ENCODE data around the gene CNDP2.

CNDP2 gene

GRCh38 chr18:74525741-74526140, 29.6 kb downstream of the CNDP2 start:
- DNase-seq (ENCODE audit: low spot score) = no peak
- TF ChIP-seq CTCF (IDR thresholded peaks at IDR 0.05; ENCODE audit: borderline replicate concordance, control extremely low read depth, extremely low read depth, insufficient read depth, missing control alignments) = no peak
- in situ Hi-C loops (cut with MboI; ENCODE audit: low sequenced_read_pairs, unreplicated experiment) = no loop called here

- in situ Hi-C loops (cut with MboI; ENCODE audit: low sequenced_read_pairs, unreplicated experiment) = no loop called here
- DNase-seq (ENCODE audit: low spot score) = no peak
- TF ChIP-seq CTCF (IDR thresholded peaks at IDR 0.05; ENCODE audit: borderline replicate concordance, control extremely low read depth, extremely low read depth, insufficient read depth, missing control alignments) = no peak
Measured at GRCh38 chr18:74526488-74526887, 30.3 kb downstream of the CNDP2 start.

- in situ Hi-C loops (cut with MboI; ENCODE audit: low sequenced_read_pairs, unreplicated experiment) = no loop called here
- no peak for TF ChIP-seq CTCF (IDR thresholded peaks at IDR 0.05; ENCODE audit: borderline replicate concordance, control extremely low read depth, extremely low read depth, insufficient read depth, missing control alignments)
- no peak for DNase-seq (ENCODE audit: low spot score)
Measured at GRCh38 chr18:74528478-74528877, 32.3 kb downstream of the CNDP2 start.

GRCh38 chr18:74528913-74529312, 32.8 kb downstream of the CNDP2 start:
- no peak for DNase-seq (ENCODE audit: low spot score)
- TF ChIP-seq CTCF (IDR thresholded peaks at IDR 0.05; ENCODE audit: borderline replicate concordance, control extremely low read depth, extremely low read depth, insufficient read depth, missing control alignments) = no peak
- in situ Hi-C loops (cut with MboI; ENCODE audit: low sequenced_read_pairs, unreplicated experiment) = no loop called here

GRCh38 chr18:74529378-74529777, 33.2 kb downstream of the CNDP2 start:
- in situ Hi-C loops (cut with MboI; ENCODE audit: low sequenced_read_pairs, unreplicated experiment) = no loop called here
- DNase-seq (ENCODE audit: low spot score) = no peak
- TF ChIP-seq CTCF (IDR thresholded peaks at IDR 0.05; ENCODE audit: borderline replicate concordance, control extremely low read depth, extremely low read depth, insufficient read depth, missing control alignments) = no peak

- DNase-seq (ENCODE audit: low spot score) = no peak
- in situ Hi-C loops (cut with MboI; ENCODE audit: low sequenced_read_pairs, unreplicated experiment) = no loop called here
- no peak for TF ChIP-seq CTCF (IDR thresholded peaks at IDR 0.05; ENCODE audit: borderline replicate concordance, control extremely low read depth, extremely low read depth, insufficient read depth, missing control alignments)
Measured at GRCh38 chr18:74529811-74530583, 33.8 kb downstream of the CNDP2 start.

Data from GM13976 (cell line).